ENCODE measurements around the gene LRP2.

The LRP2 gene

DNA sequence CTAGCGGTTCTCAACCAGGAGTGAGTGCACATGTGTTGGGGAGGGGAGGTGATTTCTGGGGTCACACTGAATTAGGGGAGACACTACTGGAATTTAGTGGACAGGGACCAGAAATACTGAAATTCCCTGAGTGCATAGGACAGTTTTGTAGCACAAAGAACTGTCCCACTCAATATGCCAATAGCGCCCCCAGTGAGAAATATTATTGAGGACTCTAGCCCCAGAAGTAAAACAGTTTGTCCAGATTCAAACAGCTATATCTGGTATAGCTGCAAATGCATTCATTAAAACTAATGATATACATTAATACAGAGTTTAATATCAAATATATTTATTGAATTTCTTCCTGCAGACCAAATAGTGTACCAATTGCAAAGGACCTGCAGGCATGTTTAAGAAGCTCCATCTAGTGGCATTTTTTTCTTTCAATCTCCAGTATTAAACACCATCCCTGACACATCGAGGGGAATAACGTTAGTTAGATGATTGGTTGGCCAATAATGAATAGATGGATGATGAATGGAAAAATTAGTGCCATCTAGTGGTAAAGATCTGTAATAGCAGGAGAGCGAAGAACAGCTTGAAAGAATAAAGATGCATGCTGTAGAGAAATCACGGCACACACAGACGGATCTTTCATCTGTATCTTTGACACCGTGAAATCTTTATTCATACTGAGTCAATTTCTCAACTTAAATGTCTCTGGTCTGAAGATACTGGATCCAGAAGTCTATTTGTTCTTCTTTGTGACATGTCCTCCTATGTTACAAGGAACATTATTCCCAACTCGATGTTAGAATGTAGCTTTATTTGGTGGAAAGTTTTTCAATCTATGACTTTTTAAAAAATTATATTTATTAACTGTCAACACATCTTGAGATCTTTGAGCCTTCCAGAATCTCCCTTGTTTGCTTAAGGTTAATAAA lies 230.5 kb downstream of the LRP2 start:
- H3K27ac ChIP-seq = no peak overlapping the region
- TF ChIP-seq, protein P1, sequence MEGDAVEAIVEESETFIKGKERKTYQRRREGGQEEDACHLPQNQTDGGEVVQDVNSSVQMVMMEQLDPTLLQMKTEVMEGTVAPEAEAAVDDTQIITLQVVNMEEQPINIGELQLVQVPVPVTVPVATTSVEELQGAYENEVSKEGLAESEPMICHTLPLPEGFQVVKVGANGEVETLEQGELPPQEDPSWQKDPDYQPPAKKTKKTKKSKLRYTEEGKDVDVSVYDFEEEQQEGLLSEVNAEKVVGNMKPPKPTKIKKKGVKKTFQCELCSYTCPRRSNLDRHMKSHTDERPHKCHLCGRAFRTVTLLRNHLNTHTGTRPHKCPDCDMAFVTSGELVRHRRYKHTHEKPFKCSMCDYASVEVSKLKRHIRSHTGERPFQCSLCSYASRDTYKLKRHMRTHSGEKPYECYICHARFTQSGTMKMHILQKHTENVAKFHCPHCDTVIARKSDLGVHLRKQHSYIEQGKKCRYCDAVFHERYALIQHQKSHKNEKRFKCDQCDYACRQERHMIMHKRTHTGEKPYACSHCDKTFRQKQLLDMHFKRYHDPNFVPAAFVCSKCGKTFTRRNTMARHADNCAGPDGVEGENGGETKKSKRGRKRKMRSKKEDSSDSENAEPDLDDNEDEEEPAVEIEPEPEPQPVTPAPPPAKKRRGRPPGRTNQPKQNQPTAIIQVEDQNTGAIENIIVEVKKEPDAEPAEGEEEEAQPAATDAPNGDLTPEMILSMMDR (conservative IDR thresholded peaks at IDR 0.05) = peak; percentile 89

DNA sequence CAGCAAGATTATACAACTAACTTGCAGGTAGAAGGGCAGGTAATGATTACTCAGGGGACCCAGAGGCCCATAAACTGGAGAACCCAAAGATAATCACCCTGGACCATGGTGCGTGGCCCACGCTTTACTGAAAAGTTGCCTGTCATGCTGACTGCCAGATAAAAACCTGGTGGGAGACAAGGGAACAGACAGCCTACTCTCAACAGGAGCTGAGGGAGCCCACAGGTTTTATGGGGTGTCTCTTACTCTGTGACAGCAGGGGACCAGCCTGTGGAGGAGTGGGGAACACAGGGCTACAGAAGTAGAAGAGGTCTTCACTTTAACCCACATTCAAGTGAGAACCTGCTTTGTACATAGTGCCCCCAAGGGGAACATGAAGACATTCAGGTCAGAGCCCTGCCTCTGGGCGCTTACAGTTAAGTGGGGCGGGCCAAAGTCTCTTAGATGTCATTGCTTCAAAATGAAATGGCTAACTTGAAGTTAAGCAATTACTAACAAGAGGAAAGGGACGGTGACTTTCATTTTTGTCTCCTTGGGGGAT lies 232.6 kb downstream of the LRP2 start:
- no peak overlapping the region for H3K27ac ChIP-seq
- TF ChIP-seq, protein P1 (conservative IDR thresholded peaks at IDR 0.05) = no peak

DNA sequence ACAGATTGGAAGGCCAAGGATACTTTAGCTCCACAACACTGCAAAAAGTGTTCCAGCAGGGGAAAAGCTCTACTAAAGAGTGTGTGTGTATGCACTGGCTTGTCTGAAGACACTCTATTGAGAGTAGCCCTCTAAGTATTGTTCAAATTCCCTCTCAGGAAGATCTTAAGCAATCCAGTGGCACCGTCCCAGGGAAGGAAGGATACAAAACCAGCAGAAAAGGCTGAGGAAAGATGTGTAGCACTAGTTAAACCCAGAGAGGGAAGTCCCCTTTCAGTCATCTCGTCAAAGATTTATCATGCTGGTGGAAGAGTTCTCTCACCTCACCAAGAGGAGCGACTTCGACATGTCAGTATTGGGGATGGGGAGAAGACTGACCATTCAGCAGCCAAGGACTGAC lies 242.5 kb downstream of the LRP2 start:
- TF ChIP-seq, protein P1 (conservative IDR thresholded peaks at IDR 0.05) = no peak

DNA sequence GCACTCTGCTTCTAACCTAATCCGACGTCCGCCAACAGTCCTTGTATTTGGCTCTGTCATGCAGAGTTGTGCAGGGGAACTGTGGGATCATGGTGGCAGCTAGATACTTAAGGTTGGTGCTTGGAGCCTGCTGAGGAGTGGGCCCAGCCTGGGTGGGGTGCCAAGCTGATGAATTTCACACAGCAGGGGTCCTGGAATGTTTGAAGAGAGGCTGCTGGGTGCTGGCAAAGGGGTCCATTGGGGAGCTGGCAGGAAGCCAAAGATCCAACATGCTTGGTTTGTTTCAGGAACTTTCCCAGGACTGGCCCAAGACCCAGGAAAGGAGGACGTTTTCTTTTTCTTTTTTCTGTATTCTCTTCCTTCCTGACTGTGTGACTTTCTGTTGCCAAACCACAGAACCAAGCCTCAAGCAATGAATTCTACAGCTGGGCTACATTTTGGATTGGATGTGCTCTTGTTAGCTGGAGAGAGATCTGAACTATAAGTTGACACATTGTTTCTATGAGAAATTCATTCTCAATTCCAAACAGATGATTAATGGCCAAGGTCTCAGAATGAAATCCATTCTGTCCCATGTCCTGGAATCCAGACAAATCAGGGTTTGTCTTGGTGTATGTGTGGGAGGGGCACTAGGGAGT lies 243.1 kb downstream of the LRP2 start:
- no peak overlapping the region for H3K27ac ChIP-seq
- TF ChIP-seq, protein P1 (conservative IDR thresholded peaks at IDR 0.05) = no peak

More for the DNA sequence above, 242.5 kb downstream of the LRP2 start:
- H3K27ac ChIP-seq = no peak overlapping the region

DNA sequence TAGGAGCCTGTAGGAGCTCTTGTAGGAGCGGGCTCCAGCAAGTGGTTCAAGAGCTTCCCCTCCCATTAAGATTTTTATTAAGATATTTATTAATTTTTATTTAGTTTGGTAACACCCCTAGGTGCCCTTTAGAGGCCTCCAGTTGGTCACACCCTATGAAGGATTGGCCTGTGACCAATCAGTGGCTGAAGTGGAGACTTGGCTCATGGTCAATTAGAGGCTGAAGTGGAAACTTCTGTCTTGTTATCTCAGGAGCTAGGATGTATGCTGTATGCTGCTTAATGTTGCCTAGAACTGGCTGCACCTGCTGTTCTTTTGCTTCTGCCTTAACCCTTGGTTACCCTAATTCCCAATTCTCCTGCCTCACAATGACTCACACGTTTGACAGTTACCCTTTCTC lies 244.3 kb downstream of the LRP2 start:
- TF ChIP-seq, protein P1 (conservative IDR thresholded peaks at IDR 0.05) = no peak
- H3K27ac ChIP-seq = no peak overlapping the region

DNA sequence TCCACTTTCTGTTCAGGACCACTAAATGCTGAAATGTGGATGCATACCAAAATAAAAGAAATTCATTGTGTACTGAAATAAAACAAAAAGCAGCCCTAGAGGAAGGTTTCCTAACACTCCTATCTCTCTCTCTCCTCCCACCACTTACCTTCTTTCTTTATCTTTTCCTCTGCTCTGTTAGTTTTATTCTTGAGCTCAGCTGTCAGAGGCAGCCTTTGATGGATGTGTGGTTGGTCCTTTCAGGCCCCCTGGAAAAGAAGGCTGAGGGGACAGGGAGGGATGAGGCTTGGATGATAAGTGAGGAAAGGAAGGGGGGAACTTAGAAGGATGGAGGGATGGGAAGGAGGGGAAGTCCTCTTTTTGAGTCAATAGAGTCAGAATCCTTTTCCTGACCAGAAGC lies 245.3 kb downstream of the LRP2 start:
- no peak overlapping the region for H3K27ac ChIP-seq
- TF ChIP-seq, protein P1 (conservative IDR thresholded peaks at IDR 0.05) = no peak

DNA sequence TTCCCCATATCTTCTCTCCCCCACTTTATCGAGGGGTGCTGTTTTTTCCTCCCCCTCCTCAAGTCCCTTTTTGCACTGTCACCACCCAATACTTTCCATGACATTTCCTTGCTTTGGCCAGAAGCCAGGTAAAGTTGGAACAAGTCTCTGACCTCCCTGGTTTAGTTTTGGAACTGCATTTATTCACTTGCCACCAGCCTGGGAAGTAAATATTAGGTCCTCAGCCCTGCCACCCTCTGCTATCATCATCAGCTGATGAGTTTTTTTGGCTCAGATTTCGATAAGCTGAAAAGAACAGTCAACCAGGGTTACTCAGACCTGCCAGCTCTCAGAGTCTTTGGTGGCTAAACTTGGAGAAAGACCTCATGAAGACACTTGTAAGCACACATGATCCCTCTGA lies 246.0 kb downstream of the LRP2 start:
- no peak overlapping the region for H3K27ac ChIP-seq
- TF ChIP-seq, protein P1 (conservative IDR thresholded peaks at IDR 0.05) = no peak
